ENCODE data around the gene PRRG3. TPM values are rescaled to one million over a fixed set of nuclear protein-coding genes. Genes with fewer than 3 reads are reported as not detected.

The PRRG3 gene
- total RNA-seq, 1 experiment from 2014 or later, result not detected

GRCh38 chrX:151742311-151742710 lies 47.1 kb downstream of the PRRG3 start:
- H2AFZ ChIP-seq (ENCODE audit: low read depth, low read length, poor library complexity, severe bottlenecking), result no peak overlapping the region
- H4K20me1 ChIP-seq (ENCODE audit: insufficient read depth), result no peaks in the 10 kb centered on the region
- intact Hi-C loops (cut with micrococcal nuclease), result no loop called here
- H3K4me2 ChIP-seq (ENCODE audit: low read length), result no peak overlapping the region
- H3K4me1 ChIP-seq (ENCODE audit: control insufficient read depth in 1 of 2, insufficient read depth in 2 of 2, low read length in 2 of 2), result no peaks in the 10 kb centered on the region
- ChIA-PET RAD21 (ENCODE audit: low non-redundant PET in 1 of 2, low total read pairs in 2 of 2, uncharacterized antibody in 2 of 2, unreplicated experiment in 2 of 2) (no interaction called here), POLR2A (no interaction called here), CTCF (no interaction called here)
- no peaks in the 10 kb centered on the region for H3K27me3 ChIP-seq (ENCODE audit: insufficient read depth, low read length)
- no peaks in the 10 kb centered on the region for H3K36me3 ChIP-seq (ENCODE audit: control insufficient read depth in 1 of 2, insufficient read depth in 2 of 2, low read length in 2 of 2)
- no peaks in the 10 kb centered on the region for H3K9me2 ChIP-seq (ENCODE audit: insufficient read depth)
- BruUV-seq (replicated peaks), result no TSS peak
- H3K27ac ChIP-seq (ENCODE audit: low read depth, low read length), result no peak overlapping the region
- DNase-seq (ENCODE audit: low read depth, low spot score) (no peak), ATAC-seq (no peak)
- H3K9me3 ChIP-seq (ENCODE audit: control insufficient read depth in 1 of 2, insufficient read depth in 1 of 2, low read depth in 1 of 2, low read length in 2 of 2), result no peaks in the 10 kb centered on the region
- no peak overlapping the region for H3K4me3 ChIP-seq (replicated peaks in 1 of 2; ENCODE audit: low read depth in 1 of 2, low read length in 2 of 2)
- no peak for TF ChIP-seq SP1 (IDR thresholded peaks at IDR 0.05; ENCODE audit: low read depth)
- TF ChIP-seq YY1 (IDR thresholded peaks at IDR 0.05; ENCODE audit: extremely low read depth, insufficient replicate concordance, low read depth, low read length), result no peak
- H3K79me2 ChIP-seq (ENCODE audit: insufficient read depth, low read length), result no peaks in the 10 kb centered on the region
- H3K9ac ChIP-seq (ENCODE audit: low read length), result no peak overlapping the region

DNA sequence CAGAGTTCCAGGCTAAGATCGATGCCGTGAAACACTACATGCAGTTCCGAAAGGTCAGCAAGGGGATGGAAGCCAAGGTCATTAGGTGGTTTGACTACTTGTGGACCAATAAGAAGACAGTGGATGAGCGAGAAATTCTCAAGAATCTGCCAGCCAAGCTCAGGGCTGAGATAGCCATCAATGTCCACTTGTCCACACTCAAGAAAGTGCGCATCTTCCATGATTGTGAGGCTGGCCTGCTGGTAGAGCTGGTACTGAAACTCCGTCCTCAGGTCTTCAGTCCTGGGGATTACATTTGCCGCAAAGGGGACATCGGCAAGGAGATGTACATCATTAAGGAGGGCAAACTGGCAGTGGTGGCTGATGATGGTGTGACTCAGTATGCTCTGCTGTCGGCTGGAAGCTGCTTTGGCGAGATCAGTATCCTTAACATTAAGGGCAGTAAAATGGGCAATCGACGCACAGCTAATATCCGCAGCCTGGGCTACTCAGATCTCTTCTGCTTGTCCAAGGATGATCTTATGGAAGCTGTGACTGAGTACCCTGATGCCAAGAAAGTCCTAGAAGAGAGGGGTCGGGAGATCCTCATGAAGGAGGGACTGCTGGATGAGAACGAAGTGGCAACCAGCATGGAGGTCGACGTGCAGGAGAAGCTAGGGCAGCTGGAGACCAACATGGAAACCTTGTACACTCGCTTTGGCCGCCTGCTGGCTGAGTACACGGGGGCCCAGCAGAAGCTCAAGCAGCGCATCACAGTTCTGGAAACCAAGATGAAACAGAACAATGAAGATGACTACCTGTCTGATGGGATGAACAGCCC lies 48.6 kb downstream of the PRRG3 start:
- no peaks in the 10 kb centered on the region for H3K9me2 ChIP-seq (ENCODE audit: insufficient read depth)
- no TSS peak for BruUV-seq (replicated peaks)
- no peak overlapping the region for H3K9ac ChIP-seq (ENCODE audit: low read length)
- H3K27ac ChIP-seq (ENCODE audit: low read depth, low read length), result no peak overlapping the region
- H4K20me1 ChIP-seq (ENCODE audit: insufficient read depth), result no peaks in the 10 kb centered on the region
- TF ChIP-seq YY1 (IDR thresholded peaks at IDR 0.05; ENCODE audit: extremely low read depth, insufficient replicate concordance, low read depth, low read length) (no peak), SIN3A (IDR thresholded peaks at IDR 0.05; ENCODE audit: low read depth) (no peak), EGR1 (IDR thresholded peaks at IDR 0.05; ENCODE audit: low read depth) (no peak), RAD21 (IDR thresholded peaks at IDR 0.05; ENCODE audit: low read depth) (no peak), POLR2A (IDR thresholded peaks at IDR 0.05; ENCODE audit: borderline replicate concordance, extremely low read depth, insufficient read depth, insufficient read length) (no peak), POLR2AphosphoS5 (IDR thresholded peaks at IDR 0.05; ENCODE audit: low read depth, low read length) (no peak), ZFX (IDR thresholded peaks at IDR 0.05) (no peak), REST (IDR thresholded peaks at IDR 0.05; ENCODE audit: low read depth) (no peak), CTCF (IDR thresholded peaks at IDR 0.05 in 2 of 3, conservative IDR thresholded peaks at IDR 0.05 in 1 of 3; ENCODE audit: borderline replicate concordance in 1 of 3, insufficient read depth in 1 of 3, low read depth in 2 of 3, low read length in 2 of 3) (no peak), JUND (IDR thresholded peaks at IDR 0.05) (no peak), FOSL1 (IDR thresholded peaks at IDR 0.05; ENCODE audit: low read depth) (no peak)
- no peak overlapping the region for H3K4me2 ChIP-seq (ENCODE audit: low read length)
- DNase-seq (ENCODE audit: low read depth, low spot score) (no peak), ATAC-seq (no peak)
- intact Hi-C loops (cut with micrococcal nuclease), result no loop called here
- no peak overlapping the region for H3K4me3 ChIP-seq (replicated peaks in 1 of 2; ENCODE audit: low read depth in 1 of 2, low read length in 2 of 2)
- H3K27me3 ChIP-seq (ENCODE audit: insufficient read depth, low read length), result 0 out of 2 replicates have a peak, but pooled peaks cover 2% of the 10 kb centered on the region
- H3K4me1 ChIP-seq (ENCODE audit: control insufficient read depth in 1 of 2, insufficient read depth in 2 of 2, low read length in 2 of 2), result no peaks in the 10 kb centered on the region
- POLR2A ChIA-PET, result no interaction called here
- H2AFZ ChIP-seq (ENCODE audit: low read depth, low read length, poor library complexity, severe bottlenecking), result no peak overlapping the region
- H3K36me3 ChIP-seq (ENCODE audit: control insufficient read depth in 1 of 2, insufficient read depth in 2 of 2, low read length in 2 of 2), result no peaks in the 10 kb centered on the region
- no peaks in the 10 kb centered on the region for H3K9me3 ChIP-seq (ENCODE audit: control insufficient read depth in 1 of 2, insufficient read depth in 1 of 2, low read depth in 1 of 2, low read length in 2 of 2)
- H3K79me2 ChIP-seq (ENCODE audit: insufficient read depth, low read length), result no peaks in the 10 kb centered on the region
- CTCF ChIA-PET, result no interaction called here
- RAD21 ChIA-PET (ENCODE audit: low non-redundant PET in 1 of 2, low total read pairs in 2 of 2, uncharacterized antibody in 2 of 2, unreplicated experiment in 2 of 2), result no interaction called here
